Fibroblast of lung (primary cell): Measurements from ENCODE around the gene BECN2. TPM values are rescaled to one million over a fixed set of nuclear protein-coding genes. Genes with fewer than 3 reads are reported as not detected.

Source experiments
- DNase-seq, 2 donors: peaks; one replicate each; pipeline versions ENCODE4 v3.0.0 to v3.0.0-alpha.2; 2010; ENCODE audit warnings: low read depth in 2 of 2
- H2AFZ ChIP-seq: 2 replicates; pipeline ENCODE4 v1.5.1; 2012; ENCODE audit warnings: low read length, control low read depth, inconsistent platforms
- H3K27ac ChIP-seq: 2 replicates; pipeline ENCODE4 v1.5.1; 2011; ENCODE audit warnings: low read length, control low read depth; ENCODE audit not compliant: insufficient read depth
- H3K27me3 ChIP-seq: 2 replicates; pipeline ENCODE4 v1.5.1; 2011; ENCODE audit warnings: mild to moderate bottlenecking, low read length; ENCODE audit not compliant: control insufficient read depth, insufficient read depth
- H3K36me3 ChIP-seq: 2 replicates; pipeline ENCODE4 v1.5.1; 2011; ENCODE audit warnings: low read length; ENCODE audit not compliant: control insufficient read depth, insufficient read depth
- H3K4me1 ChIP-seq: 2 replicates; pipeline ENCODE4 v1.5.1; 2011; ENCODE audit warnings: low read length; ENCODE audit not compliant: control insufficient read depth, insufficient read depth; ENCODE audit errors: extremely low read depth
- H3K4me2 ChIP-seq: 2 replicates; pipeline ENCODE4 v1.5.1; 2011; ENCODE audit warnings: low read length, control low read depth; ENCODE audit not compliant: insufficient read depth; ENCODE audit errors: extremely low read depth
- H3K4me3 ChIP-seq, 4 experiments: fragments of 200-600 bp in 1 of 4; sonication (generic) in 1 of 4; replicated peaks in 1 of 4; 2 replicates each; pipeline ENCODE4 v1.5.1; 2011 to 2016; ENCODE audit warnings: low read length in 4 of 4, low read depth in 3 of 4, mild to moderate bottlenecking in 3 of 4, control low read depth in 2 of 4, inconsistent platforms in 1 of 4, mixed read lengths in 1 of 4; ENCODE audit not compliant: insufficient read depth in 1 of 4; ENCODE audit errors: control extremely low read depth in 1 of 4
- H3K79me2 ChIP-seq: 2 replicates; pipeline ENCODE4 v1.5.1; 2012; ENCODE audit warnings: mild to moderate bottlenecking, low read length, inconsistent platforms; ENCODE audit not compliant: control insufficient read depth, insufficient read depth
- H3K9ac ChIP-seq: 2 replicates; pipeline ENCODE4 v1.5.1; 2011; ENCODE audit warnings: mild to moderate bottlenecking, low read length, control low read depth; ENCODE audit not compliant: insufficient read depth
- H3K9me3 ChIP-seq: 2 replicates; pipeline ENCODE4 v1.5.1; 2012; ENCODE audit warnings: low read depth, low read length; ENCODE audit not compliant: control insufficient read depth, insufficient read depth
- H4K20me1 ChIP-seq: 2 replicates; pipeline ENCODE4 v1.5.1; 2011; ENCODE audit warnings: low read length; ENCODE audit not compliant: control insufficient read depth, insufficient read depth; ENCODE audit errors: extremely low read depth
- EZH2 ChIP-seq: IDR thresholded peaks from 2 replicates; pipeline ENCODE4 v1.5.1; 2012; ENCODE audit warnings: low read length, control low read depth, mild to moderate bottlenecking; ENCODE audit errors: missing control alignments
- polyA plus RNA-seq, 2 donors: library from polyadenylated mRNA; depleted of rRNA in 1 of 2; stranded (reverse) in 1 of 2; unstranded in 1 of 2; fragments of >200 nt; gene quantifications; 2 replicates each; pipeline ENCODE4 v1.2.1, GENCODE V29; 2011 to 2012; ENCODE audit warnings: missing spikeins in 1 of 2
- total RNA-seq: library from RNA; depleted of rRNA; stranded (reverse); fragments of >200 nt; gene quantifications from 2 replicates; pipeline ENCODE4 v1.2.1, GENCODE V29; 2014
- TF ChIP-seq, protein P1 (sequence below), 2 donors: IDR thresholded peaks in 1 of 2; conservative IDR thresholded peaks in 1 of 2; 1 replicate in 1 of 2; 2 replicates in 1 of 2; pipeline ENCODE4 v1.5.1; 2011 to 2012; ENCODE audit warnings: low read length in 2 of 2, control low read depth in 1 of 2, inconsistent platforms in 1 of 2, low read depth in 1 of 2, mild to moderate bottlenecking in 1 of 2

Gene BECN2
- total and polyA plus RNA-seq, 2 donors (not counting 1 experiment from before 2014, with no cell fraction given), result not detected

DNA sequence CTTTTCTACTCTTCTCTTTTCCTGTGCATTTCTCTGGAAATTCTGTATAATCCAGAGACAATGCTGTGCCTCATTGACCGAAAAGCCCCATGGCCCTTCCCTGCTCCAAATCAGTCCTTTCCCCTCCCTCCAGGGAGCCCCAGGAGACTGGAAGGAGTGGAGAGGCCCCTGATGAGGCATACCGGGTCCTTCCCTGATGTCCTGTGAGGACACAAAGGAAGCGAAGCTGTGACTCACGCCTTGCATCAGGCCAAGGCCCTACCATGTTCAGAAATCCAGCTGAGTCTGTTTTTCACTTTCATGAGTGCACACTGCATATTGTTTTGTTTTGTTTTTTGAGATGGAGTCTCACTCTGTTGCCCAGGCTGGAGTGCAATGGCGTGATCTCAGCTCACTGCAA lies 38.7 kb upstream of the BECN2 start:
- Histone ChIP-seq H2AFZ (peak overlapping the region; percentile 31), H3K4me3 (no peak overlapping the region), H3K27me3 (no peaks in the 10 kb centered on the region), H3K4me2 (no peak overlapping the region), H3K9me3 (no peaks in the 10 kb centered on the region), H3K27ac (no peak overlapping the region), H4K20me1 (no peaks in the 10 kb centered on the region), H3K36me3 (no peaks in the 10 kb centered on the region), H3K4me1 (peaks cover 2% of the 10 kb centered on the region), H3K9ac (no peak overlapping the region), H3K79me2 (no peaks in the 10 kb centered on the region)
- DNase-seq, result peak; percentile 57 to 62
- TF ChIP-seq EZH2, result no peak
- TF ChIP-seq, protein P1, sequence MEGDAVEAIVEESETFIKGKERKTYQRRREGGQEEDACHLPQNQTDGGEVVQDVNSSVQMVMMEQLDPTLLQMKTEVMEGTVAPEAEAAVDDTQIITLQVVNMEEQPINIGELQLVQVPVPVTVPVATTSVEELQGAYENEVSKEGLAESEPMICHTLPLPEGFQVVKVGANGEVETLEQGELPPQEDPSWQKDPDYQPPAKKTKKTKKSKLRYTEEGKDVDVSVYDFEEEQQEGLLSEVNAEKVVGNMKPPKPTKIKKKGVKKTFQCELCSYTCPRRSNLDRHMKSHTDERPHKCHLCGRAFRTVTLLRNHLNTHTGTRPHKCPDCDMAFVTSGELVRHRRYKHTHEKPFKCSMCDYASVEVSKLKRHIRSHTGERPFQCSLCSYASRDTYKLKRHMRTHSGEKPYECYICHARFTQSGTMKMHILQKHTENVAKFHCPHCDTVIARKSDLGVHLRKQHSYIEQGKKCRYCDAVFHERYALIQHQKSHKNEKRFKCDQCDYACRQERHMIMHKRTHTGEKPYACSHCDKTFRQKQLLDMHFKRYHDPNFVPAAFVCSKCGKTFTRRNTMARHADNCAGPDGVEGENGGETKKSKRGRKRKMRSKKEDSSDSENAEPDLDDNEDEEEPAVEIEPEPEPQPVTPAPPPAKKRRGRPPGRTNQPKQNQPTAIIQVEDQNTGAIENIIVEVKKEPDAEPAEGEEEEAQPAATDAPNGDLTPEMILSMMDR (conservative IDR thresholded peaks at IDR 0.05 in 1 of 2, IDR thresholded peaks at IDR 0.05 in 1 of 2; ENCODE audit: low read depth in 1 of 2, low read length in 2 of 2), result no peak

DNA sequence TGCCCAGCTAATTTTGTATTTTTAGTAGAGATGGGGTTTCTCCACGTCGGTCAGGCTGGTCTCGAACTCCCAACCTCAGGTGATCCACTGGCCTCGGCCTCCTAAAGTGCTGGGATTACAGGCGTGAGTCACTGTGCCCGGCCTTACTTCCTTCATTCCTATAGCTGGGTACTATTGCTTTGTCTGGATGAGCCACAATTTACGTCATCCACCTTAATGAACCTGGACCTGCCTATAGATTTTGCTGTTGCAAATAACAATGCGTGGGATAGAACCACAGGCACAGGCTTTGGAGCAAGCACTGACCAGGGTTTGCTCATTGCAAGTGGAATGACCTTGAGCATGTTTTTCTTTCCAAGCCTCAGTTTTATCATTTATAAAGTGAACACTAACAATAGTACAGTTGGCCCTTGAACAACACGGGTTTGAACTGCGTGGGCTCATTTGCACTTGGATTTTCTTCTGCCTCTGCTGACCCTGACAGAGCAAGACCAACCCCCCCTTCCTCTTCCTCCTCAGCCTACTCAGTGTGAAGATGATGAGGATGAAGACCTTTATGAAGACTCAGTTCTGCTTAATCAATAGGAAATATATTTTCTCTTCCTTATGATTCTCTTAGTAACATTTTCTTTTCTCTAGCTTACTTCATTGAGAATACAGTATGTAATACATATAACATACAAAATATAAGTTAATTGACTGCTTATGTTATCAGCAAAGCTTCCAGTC lies 33.3 kb upstream of the BECN2 start:
- no peak overlapping the region for H3K9ac ChIP-seq
- TF ChIP-seq, protein P1 (conservative IDR thresholded peaks at IDR 0.05 in 1 of 2, IDR thresholded peaks at IDR 0.05 in 1 of 2; ENCODE audit: low read depth in 1 of 2, low read length in 2 of 2), result no peak
- TF ChIP-seq EZH2, result no peak
- no peak overlapping the region for H3K4me2 ChIP-seq
- no peaks in the 10 kb centered on the region for H3K9me3 ChIP-seq
- DNase-seq, result no peak
- H3K27me3 ChIP-seq, result no peaks in the 10 kb centered on the region
- no peaks in the 10 kb centered on the region for H4K20me1 ChIP-seq
- no peaks in the 10 kb centered on the region for H3K79me2 ChIP-seq
- H3K27ac ChIP-seq, result no peak overlapping the region
- H2AFZ ChIP-seq, result no peak overlapping the region
- no peaks in the 10 kb centered on the region for H3K36me3 ChIP-seq
- no peaks in the 10 kb centered on the region for H3K4me1 ChIP-seq
- no peak overlapping the region for H3K4me3 ChIP-seq

- Histone ChIP-seq H4K20me1 (no peaks in the 10 kb centered on the region), H3K4me1 (no peaks in the 10 kb centered on the region), H3K36me3 (no peaks in the 10 kb centered on the region), H3K4me3 (no peak overlapping the region), H3K27ac (no peak overlapping the region), H3K27me3 (no peaks in the 10 kb centered on the region), H3K9ac (no peak overlapping the region), H3K9me3 (no peaks in the 10 kb centered on the region), H3K79me2 (no peaks in the 10 kb centered on the region), H3K4me2 (no peak overlapping the region), H2AFZ (no peak overlapping the region)
- no peak for DNase-seq
- TF ChIP-seq EZH2, result no peak
- TF ChIP-seq, protein P1 (conservative IDR thresholded peaks at IDR 0.05 in 1 of 2, IDR thresholded peaks at IDR 0.05 in 1 of 2; ENCODE audit: low read depth in 1 of 2, low read length in 2 of 2), result no peak
Measured at GRCh38 chr1:241926141-241926540, 31.4 kb upstream of the BECN2 start.
